ENCODE data around the gene PITPNM1.

Gene PITPNM1

GRCh38 chr11:67500484-67500821 lies 4.7 kb downstream of the PITPNM1 start:
- DNase-seq (ENCODE audit: insufficient read length): no peak
- no peak for FAIRE-seq
- TF ChIP-seq TAF1 (IDR thresholded peaks at IDR 0.05; ENCODE audit: borderline replicate concordance, low read depth, low read length) (no peak), POLR2A (IDR thresholded peaks at IDR 0.05; ENCODE audit: low read depth, low read length) (no peak), POLR2AphosphoS5 (IDR thresholded peaks at IDR 0.05; ENCODE audit: low read depth, low read length) (no peak)

GRCh38 chr11:67499808-67500483 lies 5.2 kb downstream of the PITPNM1 start:
- FAIRE-seq: no peak
- TF ChIP-seq POLR2AphosphoS5 (IDR thresholded peaks at IDR 0.05; ENCODE audit: low read depth, low read length) (0 out of 2 replicates have a peak, but pooled peaks have one; percentile 27), TAF1 (IDR thresholded peaks at IDR 0.05; ENCODE audit: borderline replicate concordance, low read depth, low read length) (no peak), POLR2A (IDR thresholded peaks at IDR 0.05; ENCODE audit: low read depth, low read length) (no peak)
- DNase-seq (ENCODE audit: insufficient read length): no peak

- TF ChIP-seq POLR2A (IDR thresholded peaks at IDR 0.05; ENCODE audit: low read depth, low read length) (no peak), POLR2AphosphoS5 (IDR thresholded peaks at IDR 0.05; ENCODE audit: low read depth, low read length) (no peak), TAF1 (IDR thresholded peaks at IDR 0.05; ENCODE audit: borderline replicate concordance, low read depth, low read length) (no peak)
- DNase-seq (ENCODE audit: insufficient read length) (no peak), FAIRE-seq (no peak)
These were observed 6.6 kb downstream of the PITPNM1 start for GRCh38 chr11:67498544-67498972.

GRCh38 chr11:67497656-67498291 lies 7.4 kb downstream of the PITPNM1 start:
- FAIRE-seq: no peak

GRCh38 chr11:67496113-67496512 lies 9.1 kb downstream of the PITPNM1 start:
- TF ChIP-seq POLR2AphosphoS5 (IDR thresholded peaks at IDR 0.05; ENCODE audit: low read depth, low read length) (no peak), TAF1 (IDR thresholded peaks at IDR 0.05; ENCODE audit: borderline replicate concordance, low read depth, low read length) (no peak), POLR2A (IDR thresholded peaks at IDR 0.05; ENCODE audit: low read depth, low read length) (no peak)
- DNase-seq (ENCODE audit: insufficient read length): no peak
- FAIRE-seq: no peak

More at GRCh38 chr11:67497656-67498291, 7.4 kb downstream of the PITPNM1 start:
- TF ChIP-seq POLR2A (IDR thresholded peaks at IDR 0.05; ENCODE audit: low read depth, low read length) (no peak), TAF1 (IDR thresholded peaks at IDR 0.05; ENCODE audit: borderline replicate concordance, low read depth, low read length) (no peak), POLR2AphosphoS5 (IDR thresholded peaks at IDR 0.05; ENCODE audit: low read depth, low read length) (no peak)
- DNase-seq (ENCODE audit: insufficient read length): no peak

GRCh38 chr11:67495234-67496005 lies 9.7 kb downstream of the PITPNM1 start:
- DNase-seq (ENCODE audit: insufficient read length) (no peak), FAIRE-seq (no peak)
- TF ChIP-seq POLR2AphosphoS5 (IDR thresholded peaks at IDR 0.05; ENCODE audit: low read depth, low read length) (no peak), POLR2A (IDR thresholded peaks at IDR 0.05; ENCODE audit: low read depth, low read length) (no peak), TAF1 (IDR thresholded peaks at IDR 0.05; ENCODE audit: borderline replicate concordance, low read depth, low read length) (no peak)

- no peak for FAIRE-seq
- DNase-seq (ENCODE audit: insufficient read length): peak; percentile 32
- no peak for TF ChIP-seq POLR2AphosphoS5 (IDR thresholded peaks at IDR 0.05; ENCODE audit: low read depth, low read length)
- no peak for TF ChIP-seq POLR2A (IDR thresholded peaks at IDR 0.05; ENCODE audit: low read depth, low read length)
- no peak for TF ChIP-seq TAF1 (IDR thresholded peaks at IDR 0.05; ENCODE audit: borderline replicate concordance, low read depth, low read length)
These were observed 10.6 kb downstream of the PITPNM1 start for GRCh38 chr11:67494371-67495233.

- TF ChIP-seq TAF1 (IDR thresholded peaks at IDR 0.05; ENCODE audit: borderline replicate concordance, low read depth, low read length) (no peak), POLR2AphosphoS5 (IDR thresholded peaks at IDR 0.05; ENCODE audit: low read depth, low read length) (no peak), POLR2A (IDR thresholded peaks at IDR 0.05; ENCODE audit: low read depth, low read length) (no peak)
- peak; percentile 17 for DNase-seq (ENCODE audit: insufficient read length)
- FAIRE-seq: no peak
These were observed 11.4 kb downstream of the PITPNM1 start for GRCh38 chr11:67493548-67494370.

GRCh38 chr11:67492801-67493547 lies 12.2 kb downstream of the PITPNM1 start:
- no peak; the same call in 1 of the 2 replicates for TF ChIP-seq POLR2A (IDR thresholded peaks at IDR 0.05; ENCODE audit: low read depth, low read length)
- no peak for TF ChIP-seq POLR2AphosphoS5 (IDR thresholded peaks at IDR 0.05; ENCODE audit: low read depth, low read length)
- no peak for TF ChIP-seq TAF1 (IDR thresholded peaks at IDR 0.05; ENCODE audit: borderline replicate concordance, low read depth, low read length)
- FAIRE-seq: no peak
- DNase-seq (ENCODE audit: insufficient read length): peak; percentile 39

Data from GM12892 (cell line).